ENCODE results near the gene ARHGEF35.
"Not testable (repeated sequence)": the region's sequence is repeated elsewhere in the genome, so short reads cannot be mapped to it uniquely, and the experiment has no call there.

The ARHGEF35 gene

GRCh38 chr7:144195212-144195872 lies at the start of gene ARHGEF35:
TSS of gene ARHGEF35 (minus strand) at chr7:144195833. CDS start at chr7:144188383, 7,450 bp downstream.
- POLR2A ChIA-PET (ENCODE audit: low non-redundant PET); H3K27ac ChIP-seq; CTCF ChIA-PET; DNase-seq (ENCODE audit: low spot score): not testable (repeated sequence)

- CTCF ChIA-PET; H3K27ac ChIP-seq; POLR2A ChIA-PET (ENCODE audit: low non-redundant PET); DNase-seq (ENCODE audit: low spot score): not testable (repeated sequence)
Measured at GRCh38 chr7:144245372-144245771, 49.7 kb upstream of the ARHGEF35 start.

GRCh38 chr7:144239365-144239764 lies 43.7 kb upstream of the ARHGEF35 start, which contains the start of gene OR2A42:
TSS of gene OR2A42 (minus strand) at chr7:144239605. CDS start at chr7:144232843, 6,762 bp downstream.
- H3K27ac ChIP-seq; POLR2A ChIA-PET (ENCODE audit: low non-redundant PET); CTCF ChIA-PET; DNase-seq (ENCODE audit: low spot score): not testable (repeated sequence)

- DNase-seq (ENCODE audit: low spot score); POLR2A ChIA-PET (ENCODE audit: low non-redundant PET); CTCF ChIA-PET: not testable (repeated sequence)
Measured at GRCh38 chr7:144238530-144239082, 43.0 kb upstream of the ARHGEF35 start.

GRCh38 chr7:144233039-144233438 lies 37.4 kb upstream of the ARHGEF35 start:
- POLR2A ChIA-PET (ENCODE audit: low non-redundant PET); H3K27ac ChIP-seq; DNase-seq (ENCODE audit: low spot score); CTCF ChIA-PET: not testable (repeated sequence)

More at GRCh38 chr7:144238530-144239082, 43.0 kb upstream of the ARHGEF35 start:
- H3K27ac ChIP-seq: not testable (repeated sequence)

GRCh38 chr7:144231027-144231426 lies 35.4 kb upstream of the ARHGEF35 start:
- POLR2A ChIA-PET (ENCODE audit: low non-redundant PET); H3K27ac ChIP-seq; CTCF ChIA-PET: not testable (repeated sequence)

GRCh38 chr7:144228810-144229209 lies 33.2 kb upstream of the ARHGEF35 start:
- CTCF ChIA-PET; H3K27ac ChIP-seq; DNase-seq (ENCODE audit: low spot score); POLR2A ChIA-PET (ENCODE audit: low non-redundant PET): not testable (repeated sequence)

More at GRCh38 chr7:144231027-144231426, 35.4 kb upstream of the ARHGEF35 start:
- DNase-seq (ENCODE audit: low spot score): not testable (repeated sequence)

GRCh38 chr7:144226866-144227265 lies 31.2 kb upstream of the ARHGEF35 start:
- CTCF ChIA-PET: not testable (repeated sequence)

GRCh38 chr7:144223675-144224074 lies 28.0 kb upstream of the ARHGEF35 start:
- POLR2A ChIA-PET (ENCODE audit: low non-redundant PET); CTCF ChIA-PET: not testable (repeated sequence)

More at GRCh38 chr7:144226866-144227265, 31.2 kb upstream of the ARHGEF35 start:
- POLR2A ChIA-PET (ENCODE audit: low non-redundant PET); H3K27ac ChIP-seq; DNase-seq (ENCODE audit: low spot score): not testable (repeated sequence)

GRCh38 chr7:144220531-144220930 lies 24.9 kb upstream of the ARHGEF35 start:
- H3K27ac ChIP-seq; POLR2A ChIA-PET (ENCODE audit: low non-redundant PET); CTCF ChIA-PET; DNase-seq (ENCODE audit: low spot score): not testable (repeated sequence)

More at GRCh38 chr7:144223675-144224074, 28.0 kb upstream of the ARHGEF35 start:
- H3K27ac ChIP-seq; DNase-seq (ENCODE audit: low spot score): not testable (repeated sequence)

- CTCF ChIA-PET; H3K27ac ChIP-seq; POLR2A ChIA-PET (ENCODE audit: low non-redundant PET); DNase-seq (ENCODE audit: low spot score): not testable (repeated sequence)
Measured at GRCh38 chr7:144219149-144219548, 23.5 kb upstream of the ARHGEF35 start.

GRCh38 chr7:144218581-144218980 lies 22.9 kb upstream of the ARHGEF35 start:
- CTCF ChIA-PET; H3K27ac ChIP-seq; DNase-seq (ENCODE audit: low spot score); POLR2A ChIA-PET (ENCODE audit: low non-redundant PET): not testable (repeated sequence)

- CTCF ChIA-PET; H3K27ac ChIP-seq; DNase-seq (ENCODE audit: low spot score); POLR2A ChIA-PET (ENCODE audit: low non-redundant PET): not testable (repeated sequence)
Measured at GRCh38 chr7:144217200-144217599, 21.6 kb upstream of the ARHGEF35 start.

- CTCF ChIA-PET; POLR2A ChIA-PET (ENCODE audit: low non-redundant PET); DNase-seq (ENCODE audit: low spot score); H3K27ac ChIP-seq: not testable (repeated sequence)
Measured at GRCh38 chr7:144205306-144205705, 9.7 kb upstream of the ARHGEF35 start.

GRCh38 chr7:144203086-144203485 lies 7.5 kb upstream of the ARHGEF35 start:
- H3K27ac ChIP-seq; POLR2A ChIA-PET (ENCODE audit: low non-redundant PET); CTCF ChIA-PET; DNase-seq (ENCODE audit: low spot score): not testable (repeated sequence)

- POLR2A ChIA-PET (ENCODE audit: low non-redundant PET); CTCF ChIA-PET; H3K27ac ChIP-seq; DNase-seq (ENCODE audit: low spot score): not testable (repeated sequence)
Measured at GRCh38 chr7:144201978-144202377, 6.3 kb upstream of the ARHGEF35 start.

- POLR2A ChIA-PET (ENCODE audit: low non-redundant PET); DNase-seq (ENCODE audit: low spot score); H3K27ac ChIP-seq; CTCF ChIA-PET: not testable (repeated sequence)
Measured at GRCh38 chr7:144198934-144199333, 3.3 kb upstream of the ARHGEF35 start.

- H3K27ac ChIP-seq; POLR2A ChIA-PET (ENCODE audit: low non-redundant PET); CTCF ChIA-PET; DNase-seq (ENCODE audit: low spot score): not testable (repeated sequence)
Measured at GRCh38 chr7:144194453-144194852, 1.2 kb downstream of the ARHGEF35 start.

Measured in RWPE1 (cell line).